Esophagus muscularis mucosa (tissue), 4 donors: ENCODE results near the gene EFHC1. TPM values are rescaled to one million over a fixed set of nuclear protein-coding genes. Genes with fewer than 3 reads are reported as not detected.

ENCODE experiments used
- DNase-seq: peaks from one replicate; pipeline ENCODE4 v3.0.0-alpha.2; 2017; ENCODE audit errors: extremely low spot score
- H3K27ac ChIP-seq, 4 donors: fragments of 200-600 bp; sonication (generic); replicated peaks in 1 of 4; 1 replicate in 3 of 4; 2 replicates in 1 of 4; pipeline ENCODE4 v1.5.1; 2016 to 2019; ENCODE audit warnings: mild to moderate bottlenecking in 1 of 4
- H3K27me3 ChIP-seq, 4 donors: fragments of 200-600 bp; sonication (generic); one replicate each; pipeline versions ENCODE4 v1.5.1 to v1.6.0; 2016 to 2019
- H3K36me3 ChIP-seq, 4 donors: fragments of 200-600 bp; sonication (generic); one replicate each; pipeline ENCODE4 v1.5.1; 2016 to 2019
- H3K4me1 ChIP-seq, 4 donors: fragments of 200-600 bp; sonication (generic); one replicate each; pipeline ENCODE4 v1.5.1; 2016 to 2019
- H3K4me3 ChIP-seq, 4 donors: fragments of 200-600 bp; sonication (generic); 1 replicate in 2 of 4; 2 replicates in 2 of 4; pipeline ENCODE4 v1.5.1; 2016 to 2019; ENCODE audit warnings: mild to moderate bottlenecking in 4 of 4, moderate library complexity in 1 of 4
- H3K9me3 ChIP-seq, 4 donors: fragments of 200-600 bp; sonication (generic); 1 replicate in 3 of 4; 2 replicates in 1 of 4; pipeline ENCODE4 v1.5.1; 2016 to 2019
- CTCF ChIP-seq, 3 experiments: fragments of 200-600 bp in 2 of 3; fragments of 450-650 bp in 1 of 3; sonication (generic) in 2 of 3; IDR thresholded peaks; one replicate each; pipeline ENCODE4 v1.5.1; 2017 to 2019; ENCODE audit warnings: antibody characterized with exemption in 3 of 3, mild to moderate bottlenecking in 2 of 3, moderate library complexity in 1 of 3
- EP300 ChIP-seq: sonication (generic); formaldehyde crosslinking; IDR thresholded peaks from one replicate; pipeline ENCODE4 v1.6.1; 2017; ENCODE audit warnings: antibody characterized with exemption
- POLR2A ChIP-seq: fragments of 450-650 bp; IDR thresholded peaks from one replicate; pipeline ENCODE4 v1.6.1; 2017; ENCODE audit warnings: antibody characterized with exemption, moderate library complexity, mild to moderate bottlenecking, low read depth
- POLR2AphosphoS5 ChIP-seq, 2 donors: sonication (generic); formaldehyde crosslinking; IDR thresholded peaks; one replicate each; pipeline ENCODE4 v1.6.1; 2017; ENCODE audit warnings: antibody characterized with exemption in 2 of 2
- WGBS: methylation state at CpG from one replicate; pipeline ENCODE4 v1.1.5; 2018; 5-methylcytosine and 5-hydroxymethylcytosine counted together
- intact Hi-C: fragments of 100-400 bp; cut with DNase I; formaldehyde crosslinking; loops from one replicate; pipeline ENCODE4 v1.15.1; 2023
- total RNA-seq, 4 donors: library from RNA; depleted of rRNA; stranded (reverse); fragments of >200 nt; gene quantifications; one replicate each; pipeline versions ENCODE4 v1.1.0 to v1.2.1, GENCODE V29; 2016

EFHC1 gene
- total RNA-seq, 4 donors from 2014 or later: 7.5 to 21.2 (median 10.2) TPM

GRCh38 chr6:52495922-52496321 lies 75.8 kb downstream of the EFHC1 start:
- H3K9me3 ChIP-seq: no peaks in the 10 kb centered on the region
- WGBS: 65% methylated on average over 3 of the region's 3 CpGs
- peaks cover 28 to 34% (median 30%) of the 10 kb centered on the region in 4 donors for H3K4me1 ChIP-seq
- no peaks in the 10 kb centered on the region for H3K36me3 ChIP-seq
- TF ChIP-seq POLR2A: no peak
- TF ChIP-seq CTCF (IDR thresholded peaks at IDR 0.05): no peak
- TF ChIP-seq POLR2AphosphoS5 (IDR thresholded peaks at IDR 0.05): no peak
- no peak for TF ChIP-seq EP300
- DNase-seq: no peak
- H3K27ac ChIP-seq: no peak overlapping the region
- H3K4me3 ChIP-seq: no peak overlapping the region
- H3K27me3 ChIP-seq: no peaks in the 10 kb centered on the region
- intact Hi-C loops: loop anchor here (5.0 kb wide), 2 partner anchors 74 to 101 kb away; partner anchors contain the start of gene EFHC1

- WGBS: 96% methylated on average over 2 of the region's 2 CpGs
- DNase-seq: no peak
- H3K27me3 ChIP-seq: no peaks in the 10 kb centered on the region
- H3K4me3 ChIP-seq: no peak overlapping the region
- peaks cover 28 to 34% (median 30%) of the 10 kb centered on the region in 4 donors for H3K4me1 ChIP-seq
- intact Hi-C loops: loop anchor here (5.0 kb wide), 2 partner anchors 74 to 101 kb away; partner anchors contain the start of gene EFHC1
- TF ChIP-seq CTCF (IDR thresholded peaks at IDR 0.05) (no peak), POLR2A (no peak), POLR2AphosphoS5 (IDR thresholded peaks at IDR 0.05) (no peak), EP300 (no peak)
- H3K36me3 ChIP-seq: peaks cover 0 to 3% (median under 1%) of the 10 kb centered on the region in 4 donors
- no peaks in the 10 kb centered on the region for H3K9me3 ChIP-seq
- H3K27ac ChIP-seq: no peak overlapping the region
Measured at GRCh38 chr6:52496631-52497030, 76.5 kb downstream of the EFHC1 start.

- no peak for DNase-seq
- Histone ChIP-seq H3K4me3 (no peak overlapping the region), H3K27ac (peak overlapping the region in 2 of 4 donors; percentile 16 to 48), H3K27me3 (no peaks in the 10 kb centered on the region), H3K4me1 (peaks cover 29 to 34% (median 32%) of the 10 kb centered on the region in 4 donors), H3K36me3 (peaks cover 0 to 15% (median 13%) of the 10 kb centered on the region in 4 donors), H3K9me3 (no peaks in the 10 kb centered on the region)
- intact Hi-C loops: loop anchor here (5.0 kb wide), 2 partner anchors 76 to 99 kb away; partner anchors contain the start of gene EFHC1
- TF ChIP-seq CTCF (IDR thresholded peaks at IDR 0.05) (no peak), EP300 (no peak), POLR2A (no peak), POLR2AphosphoS5 (IDR thresholded peaks at IDR 0.05) (peak; percentile 24 to 31)
- 69% methylated on average over 14 of the region's 14 CpGs for WGBS
Measured at GRCh38 chr6:52497652-52498408, 77.7 kb downstream of the EFHC1 start.

- peak overlapping the region in 2 of 4 donors; percentile 6 to 16 for H3K27ac ChIP-seq
- no peaks in the 10 kb centered on the region for H3K9me3 ChIP-seq
- WGBS: 94% methylated on average over 11 of the region's 11 CpGs
- intact Hi-C loops: loop anchor here (5.0 kb wide), 2 partner anchors 76 to 99 kb away; partner anchors contain the start of gene EFHC1
- H3K4me1 ChIP-seq: peaks cover 37 to 42% (median 40%) of the 10 kb centered on the region in 4 donors
- TF ChIP-seq POLR2AphosphoS5 (IDR thresholded peaks at IDR 0.05) (no peak), POLR2A (no peak), CTCF (IDR thresholded peaks at IDR 0.05) (no peak), EP300 (no peak)
- no peak for DNase-seq
- no peaks in the 10 kb centered on the region for H3K27me3 ChIP-seq
- peaks cover 0 to 21% (median 20%) of the 10 kb centered on the region in 4 donors for H3K36me3 ChIP-seq
- H3K4me3 ChIP-seq: no peak overlapping the region
Measured at GRCh38 chr6:52498538-52499017, 78.4 kb downstream of the EFHC1 start.
